HepG2 (cell line): Measurements from ENCODE around the gene RHBDF2. TPM values are rescaled to one million over a fixed set of nuclear protein-coding genes. Genes with fewer than 3 reads are reported as not detected.

Source experiments
- AGO2 ChIP-seq: fragments of 200-400 bp; formaldehyde crosslinking; optimal IDR thresholded peaks from 2 replicates; pipeline ENCODE3; 2017; ENCODE audit warnings: mild to moderate bottlenecking, low read depth, low read length, moderate library complexity
- EP300 ChIP-seq, 3 experiments: sonication (generic) in 1 of 3; formaldehyde crosslinking in 1 of 3; IDR thresholded peaks; 2 replicates each; pipeline versions ENCODE4 v1.5.1 to v1.6.1; 2011 to 2020; ENCODE audit warnings: low read depth in 2 of 3, low read length in 2 of 3, borderline replicate concordance in 1 of 3, improper control_type of control experiment in 1 of 3, mild to moderate bottlenecking in 1 of 3, missing genetic modification reagents in 1 of 3, moderate library complexity in 1 of 3
- PLRG1 ChIP-seq: fragments of 450-650 bp; conservative IDR thresholded peaks from 2 replicates; pipeline ENCODE4 v1.6.1; 2016
- RARA ChIP-seq: IDR thresholded peaks from 2 replicates; pipeline ENCODE4 v1.6.1; 2016; ENCODE audit warnings: missing genetic modification reagents, missing compliant biosample characterization
- REXO4 ChIP-seq: sonication (generic); formaldehyde crosslinking; IDR thresholded peaks from 2 replicates; pipeline ENCODE4 v1.8.0; 2022; ENCODE audit warnings: missing genetic modification reagents, mild to moderate bottlenecking, borderline replicate concordance
- SAP130 ChIP-seq: IDR thresholded peaks from 2 replicates; pipeline ENCODE4 v1.6.1; 2016; ENCODE audit warnings: low read depth
- TBP ChIP-seq: sonication (generic); formaldehyde crosslinking; IDR thresholded peaks from 2 replicates; pipeline ENCODE4 v1.5.0; 2020; ENCODE audit warnings: missing genetic modification reagents
- XBP1 ChIP-seq: sonication (generic); formaldehyde crosslinking; IDR thresholded peaks from 2 replicates; pipeline ENCODE4 v1.5.0; 2020; ENCODE audit warnings: missing genetic modification reagents
- ZIK1 ChIP-seq: sonication (generic); formaldehyde crosslinking; IDR thresholded peaks from 2 replicates; pipeline ENCODE4 v1.5.0; 2020; ENCODE audit warnings: mild to moderate bottlenecking, low read depth, missing genetic modification reagents, borderline replicate concordance
- ZMYM3 ChIP-seq: sonication (generic); formaldehyde crosslinking; IDR thresholded peaks from 2 replicates; pipeline ENCODE4 v1.5.1; 2020; ENCODE audit warnings: mild to moderate bottlenecking, missing genetic modification reagents
- polyA plus RNA-seq, 8 experiments: library from polyadenylated mRNA; depleted of rRNA in 3 of 8; stranded (reverse) in 7 of 8; unstranded in 1 of 8; fragments of >200 nt; fragmentation: Illumina TruSeq in 4 of 8; extraction: Trizol in 4 of 8; gene quantifications; 2 replicates each; pipeline versions ENCODE4 v1.2.1 to v1.2.3, GENCODE V29; 2011 to 2016; ENCODE audit warnings: low read depth in 4 of 8, missing spikeins in 1 of 8, mixed read lengths in 1 of 8; ENCODE audit not compliant: insufficient read depth in 1 of 8
- total RNA-seq, 5 experiments: library from RNA; depleted of rRNA; stranded (reverse); fragments of >200 nt; fragmentation: Illumina TruSeq; extraction: Trizol; gene quantifications; 2 replicates each; pipeline ENCODE4 v1.2.3, GENCODE V29; 2016; ENCODE audit warnings: low read depth in 1 of 5
- TF ChIP-seq, protein P1 (sequence below): sonication (generic); formaldehyde crosslinking; IDR thresholded peaks from 2 replicates; pipeline ENCODE4 v1.4.0; 2020; ENCODE audit warnings: mild to moderate bottlenecking, missing genetic modification reagents
- TF ChIP-seq, protein P2 (sequence below): sonication (generic); formaldehyde crosslinking; IDR thresholded peaks from 2 replicates; pipeline ENCODE4 v1.5.1; 2020; ENCODE audit warnings: missing genetic modification reagents, mild to moderate bottlenecking, borderline replicate concordance
- TF ChIP-seq, protein P3 (sequence below): sonication (generic); formaldehyde crosslinking; IDR thresholded peaks from 2 replicates; pipeline ENCODE4 v1.4.0; 2020; ENCODE audit warnings: mild to moderate bottlenecking, missing genetic modification reagents, borderline replicate concordance
- TF ChIP-seq, protein P4 (sequence below), 2 experiments: fragments of 450-650 bp in 1 of 2; sonication (generic) in 1 of 2; formaldehyde crosslinking; IDR thresholded peaks; 2 replicates each; pipeline versions ENCODE4 v1.5.0 to v1.8.0; 2020 to 2022; ENCODE audit warnings: mild to moderate bottlenecking in 1 of 2, missing genetic modification reagents in 1 of 2
- TF ChIP-seq, protein P5 (sequence below): sonication (generic); formaldehyde crosslinking; IDR thresholded peaks from 2 replicates; pipeline ENCODE4 v1.8.0; 2022; ENCODE audit warnings: missing genetic modification reagents, mild to moderate bottlenecking, inconsistent platforms, borderline replicate concordance
- TF ChIP-seq, protein P6 (sequence below): sonication (generic); formaldehyde crosslinking; IDR thresholded peaks from 2 replicates; pipeline ENCODE4 v1.4.0; 2020; ENCODE audit warnings: missing genetic modification reagents

RHBDF2 gene
- total and polyA plus RNA-seq, 2 of the 13 experiments (the other 11 are each of a cell fraction or from before 2014, with no cell fraction given), result 7.8 to 24.2 TPM

DNA sequence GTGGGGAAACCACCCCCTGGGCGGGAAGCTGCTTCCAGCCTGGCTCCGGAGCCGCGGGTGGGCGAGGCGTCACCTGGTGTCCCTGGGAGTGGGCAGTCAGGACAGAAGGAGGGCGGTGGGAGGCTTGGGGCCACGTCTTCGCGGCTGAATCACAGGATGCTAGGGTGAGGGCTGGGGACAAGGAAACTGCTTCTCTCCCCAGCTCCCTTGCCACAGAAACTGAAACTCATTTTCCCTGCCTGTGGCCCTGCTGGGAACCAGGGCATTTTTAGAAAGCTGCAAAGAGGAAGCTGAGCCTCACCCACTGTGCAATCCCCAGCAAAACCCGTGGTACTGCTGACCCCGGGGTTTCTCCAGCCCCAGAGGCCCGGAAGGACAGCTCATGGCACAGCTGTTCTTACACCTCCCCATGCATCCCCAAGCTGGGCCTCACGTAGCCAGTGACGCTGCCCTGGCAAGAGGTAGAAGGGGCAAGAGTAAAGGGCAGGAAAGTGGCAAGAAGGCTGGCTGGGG is 8.2 kb downstream of the RHBDF2 start (continued):
- TF ChIP-seq, protein P1, sequence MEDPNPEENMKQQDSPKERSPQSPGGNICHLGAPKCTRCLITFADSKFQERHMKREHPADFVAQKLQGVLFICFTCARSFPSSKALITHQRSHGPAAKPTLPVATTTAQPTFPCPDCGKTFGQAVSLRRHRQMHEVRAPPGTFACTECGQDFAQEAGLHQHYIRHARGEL, result no peak
- TF ChIP-seq RARA (0 out of 2 replicates have a peak, but pooled peaks have one; percentile 26), TBP (no peak), AGO2 (peak; percentile 84), REXO4 (CRISPR knock-in tag) (no peak), EP300 (IDR thresholded peaks at IDR 0.05; ENCODE audit: low read depth in 2 of 2, low read length in 2 of 2) (no peak), EP300 (CRISPR knock-in tag; IDR thresholded peaks at IDR 0.05; ENCODE audit: borderline replicate concordance) (peak; percentile 13; the same call in 1 of the 2 replicates), ZMYM3 (CRISPR knock-in tag) (no peak), ZIK1 (CRISPR knock-in tag) (no peak), PLRG1 (no peak), XBP1 (no peak), SAP130 (CRISPR knock-in tag) (peak; percentile 76)
- TF ChIP-seq, protein P2, sequence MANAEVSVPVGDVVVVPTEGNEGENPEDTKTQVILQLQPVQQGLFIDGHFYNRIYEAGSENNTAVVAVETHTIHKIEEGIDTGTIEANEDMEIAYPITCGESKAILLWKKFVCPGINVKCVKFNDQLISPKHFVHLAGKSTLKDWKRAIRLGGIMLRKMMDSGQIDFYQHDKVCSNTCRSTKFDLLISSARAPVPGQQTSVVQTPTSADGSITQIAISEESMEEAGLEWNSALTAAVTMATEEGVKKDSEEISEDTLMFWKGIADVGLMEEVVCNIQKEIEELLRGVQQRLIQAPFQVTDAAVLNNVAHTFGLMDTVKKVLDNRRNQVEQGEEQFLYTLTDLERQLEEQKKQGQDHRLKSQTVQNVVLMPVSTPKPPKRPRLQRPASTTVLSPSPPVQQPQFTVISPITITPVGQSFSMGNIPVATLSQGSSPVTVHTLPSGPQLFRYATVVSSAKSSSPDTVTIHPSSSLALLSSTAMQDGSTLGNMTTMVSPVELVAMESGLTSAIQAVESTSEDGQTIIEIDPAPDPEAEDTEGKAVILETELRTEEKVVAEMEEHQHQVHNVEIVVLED (CRISPR knock-in tag), result no peak; the same call in 1 of the 2 replicates
- TF ChIP-seq, protein P3, sequence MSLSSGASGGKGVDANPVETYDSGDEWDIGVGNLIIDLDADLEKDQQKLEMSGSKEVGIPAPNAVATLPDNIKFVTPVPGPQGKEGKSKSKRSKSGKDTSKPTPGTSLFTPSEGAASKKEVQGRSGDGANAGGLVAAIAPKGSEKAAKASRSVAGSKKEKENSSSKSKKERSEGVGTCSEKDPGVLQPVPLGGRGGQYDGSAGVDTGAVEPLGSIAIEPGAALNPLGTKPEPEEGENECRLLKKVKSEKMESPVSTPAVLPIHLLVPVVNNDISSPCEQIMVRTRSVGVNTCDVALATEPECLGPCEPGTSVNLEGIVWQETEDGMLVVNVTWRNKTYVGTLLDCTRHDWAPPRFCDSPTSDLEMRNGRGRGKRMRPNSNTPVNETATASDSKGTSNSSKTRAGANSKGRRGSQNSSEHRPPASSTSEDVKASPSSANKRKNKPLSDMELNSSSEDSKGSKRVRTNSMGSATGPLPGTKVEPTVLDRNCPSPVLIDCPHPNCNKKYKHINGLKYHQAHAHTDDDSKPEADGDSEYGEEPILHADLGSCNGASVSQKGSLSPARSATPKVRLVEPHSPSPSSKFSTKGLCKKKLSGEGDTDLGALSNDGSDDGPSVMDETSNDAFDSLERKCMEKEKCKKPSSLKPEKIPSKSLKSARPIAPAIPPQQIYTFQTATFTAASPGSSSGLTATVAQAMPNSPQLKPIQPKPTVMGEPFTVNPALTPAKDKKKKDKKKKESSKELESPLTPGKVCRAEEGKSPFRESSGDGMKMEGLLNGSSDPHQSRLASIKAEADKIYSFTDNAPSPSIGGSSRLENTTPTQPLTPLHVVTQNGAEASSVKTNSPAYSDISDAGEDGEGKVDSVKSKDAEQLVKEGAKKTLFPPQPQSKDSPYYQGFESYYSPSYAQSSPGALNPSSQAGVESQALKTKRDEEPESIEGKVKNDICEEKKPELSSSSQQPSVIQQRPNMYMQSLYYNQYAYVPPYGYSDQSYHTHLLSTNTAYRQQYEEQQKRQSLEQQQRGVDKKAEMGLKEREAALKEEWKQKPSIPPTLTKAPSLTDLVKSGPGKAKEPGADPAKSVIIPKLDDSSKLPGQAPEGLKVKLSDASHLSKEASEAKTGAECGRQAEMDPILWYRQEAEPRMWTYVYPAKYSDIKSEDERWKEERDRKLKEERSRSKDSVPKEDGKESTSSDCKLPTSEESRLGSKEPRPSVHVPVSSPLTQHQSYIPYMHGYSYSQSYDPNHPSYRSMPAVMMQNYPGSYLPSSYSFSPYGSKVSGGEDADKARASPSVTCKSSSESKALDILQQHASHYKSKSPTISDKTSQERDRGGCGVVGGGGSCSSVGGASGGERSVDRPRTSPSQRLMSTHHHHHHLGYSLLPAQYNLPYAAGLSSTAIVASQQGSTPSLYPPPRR (CRISPR knock-in tag), result no peak
- TF ChIP-seq, protein P4, sequence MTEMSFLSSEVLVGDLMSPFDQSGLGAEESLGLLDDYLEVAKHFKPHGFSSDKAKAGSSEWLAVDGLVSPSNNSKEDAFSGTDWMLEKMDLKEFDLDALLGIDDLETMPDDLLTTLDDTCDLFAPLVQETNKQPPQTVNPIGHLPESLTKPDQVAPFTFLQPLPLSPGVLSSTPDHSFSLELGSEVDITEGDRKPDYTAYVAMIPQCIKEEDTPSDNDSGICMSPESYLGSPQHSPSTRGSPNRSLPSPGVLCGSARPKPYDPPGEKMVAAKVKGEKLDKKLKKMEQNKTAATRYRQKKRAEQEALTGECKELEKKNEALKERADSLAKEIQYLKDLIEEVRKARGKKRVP (CRISPR knock-in tag; IDR thresholded peaks at IDR 0.05), result no peak
- TF ChIP-seq, protein P5, sequence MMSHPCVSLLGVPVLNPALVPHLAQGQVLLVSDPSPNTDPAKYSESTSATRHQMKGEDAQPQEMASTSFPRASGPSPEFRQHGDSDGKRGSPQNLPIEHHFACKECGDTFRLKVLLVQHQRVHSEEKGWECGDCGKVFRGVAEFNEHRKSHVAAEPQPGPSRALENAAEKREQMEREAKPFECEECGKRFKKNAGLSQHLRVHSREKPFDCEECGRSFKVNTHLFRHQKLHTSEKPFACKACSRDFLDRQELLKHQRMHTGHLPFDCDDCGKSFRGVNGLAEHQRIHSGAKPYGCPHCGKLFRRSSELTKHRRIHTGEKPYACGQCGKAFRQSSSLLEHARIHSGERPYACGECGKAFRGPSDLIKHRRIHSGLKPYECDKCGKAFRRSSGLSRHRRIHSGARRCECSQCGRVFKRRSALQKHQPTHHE (CRISPR knock-in tag), result no peak
- TF ChIP-seq, protein P6, sequence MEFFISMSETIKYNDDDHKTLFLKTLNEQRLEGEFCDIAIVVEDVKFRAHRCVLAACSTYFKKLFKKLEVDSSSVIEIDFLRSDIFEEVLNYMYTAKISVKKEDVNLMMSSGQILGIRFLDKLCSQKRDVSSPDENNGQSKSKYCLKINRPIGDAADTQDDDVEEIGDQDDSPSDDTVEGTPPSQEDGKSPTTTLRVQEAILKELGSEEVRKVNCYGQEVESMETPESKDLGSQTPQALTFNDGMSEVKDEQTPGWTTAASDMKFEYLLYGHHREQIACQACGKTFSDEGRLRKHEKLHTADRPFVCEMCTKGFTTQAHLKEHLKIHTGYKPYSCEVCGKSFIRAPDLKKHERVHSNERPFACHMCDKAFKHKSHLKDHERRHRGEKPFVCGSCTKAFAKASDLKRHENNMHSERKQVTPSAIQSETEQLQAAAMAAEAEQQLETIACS (CRISPR knock-in tag), result no peak
